KG1 (cell line): Measurements from ENCODE around the gene EPN2.

Experiments used
- DNase-seq: peaks from one replicate; lab custom pipeline; 2025; lab: John Stamatoyannopoulos, UW

Gene EPN2

GRCh38 chr17:19294443-19294842 is 57.3 kb downstream of the EPN2 start:
- no peak for DNase-seq

- DNase-seq: no peak
These were observed 58.4 kb downstream of the EPN2 start for GRCh38 chr17:19295473-19296135.

- DNase-seq: no peak
These were observed 59.9 kb downstream of the EPN2 start for GRCh38 chr17:19296786-19297778.

DNA sequence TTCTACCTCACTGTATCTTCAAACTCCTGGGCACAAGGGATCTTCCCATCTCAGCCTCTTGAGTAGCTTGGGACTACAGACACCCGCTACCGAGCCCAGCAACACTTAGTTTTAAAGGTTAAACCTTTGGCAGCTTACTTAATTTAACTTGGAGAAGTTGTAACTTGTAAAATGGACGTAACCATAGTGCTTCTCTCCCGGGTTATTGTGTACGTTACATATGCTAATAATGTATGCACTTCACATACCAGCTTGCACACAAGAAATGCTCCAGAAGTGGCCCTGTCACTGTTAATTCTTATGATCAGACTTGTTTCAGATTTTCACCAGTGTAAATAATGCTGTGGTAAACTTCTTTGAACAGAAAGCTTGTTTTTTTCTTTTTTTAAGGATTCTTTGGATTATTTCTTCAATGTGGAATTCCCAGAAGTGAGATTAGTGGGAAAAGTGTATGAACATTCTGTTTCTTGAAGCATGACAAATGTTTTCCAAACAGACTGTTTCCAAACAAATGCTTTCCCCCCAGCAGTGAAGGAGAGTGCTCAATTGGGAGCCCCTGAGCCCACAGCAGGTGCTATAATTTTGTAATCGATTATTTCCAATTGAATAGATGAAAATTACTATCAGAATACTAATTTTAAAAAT is 61.5 kb downstream of the EPN2 start:
- DNase-seq: no peak

DNA sequence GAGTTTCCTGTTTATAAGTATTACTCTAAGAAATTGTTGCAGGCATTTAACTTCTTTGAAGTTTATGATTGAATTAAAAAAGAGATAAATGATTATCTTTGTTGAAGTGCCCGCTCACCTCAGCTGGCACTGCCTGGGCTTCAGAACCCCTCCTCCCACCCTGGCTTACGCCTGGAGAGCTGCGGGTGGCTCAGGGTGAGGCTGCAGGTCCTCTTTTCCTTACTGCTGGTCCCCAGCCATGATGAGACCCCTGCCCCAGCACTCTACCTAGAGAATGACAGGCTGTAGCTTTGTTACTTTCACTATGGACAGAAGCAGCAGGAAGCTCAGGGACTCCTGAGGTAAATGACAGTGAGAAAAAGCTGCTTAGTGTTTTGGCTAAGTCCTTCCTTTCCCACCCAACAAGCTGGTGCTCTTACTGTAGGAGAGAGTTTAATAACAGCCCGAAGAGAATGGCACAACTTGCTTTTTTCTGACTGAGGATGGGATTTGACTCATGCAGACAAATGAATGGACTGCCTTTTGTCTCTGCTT is 62.1 kb downstream of the EPN2 start:
- no peak for DNase-seq

GRCh38 chr17:19299866-19300265 is 62.7 kb downstream of the EPN2 start:
- DNase-seq: no peak

DNA sequence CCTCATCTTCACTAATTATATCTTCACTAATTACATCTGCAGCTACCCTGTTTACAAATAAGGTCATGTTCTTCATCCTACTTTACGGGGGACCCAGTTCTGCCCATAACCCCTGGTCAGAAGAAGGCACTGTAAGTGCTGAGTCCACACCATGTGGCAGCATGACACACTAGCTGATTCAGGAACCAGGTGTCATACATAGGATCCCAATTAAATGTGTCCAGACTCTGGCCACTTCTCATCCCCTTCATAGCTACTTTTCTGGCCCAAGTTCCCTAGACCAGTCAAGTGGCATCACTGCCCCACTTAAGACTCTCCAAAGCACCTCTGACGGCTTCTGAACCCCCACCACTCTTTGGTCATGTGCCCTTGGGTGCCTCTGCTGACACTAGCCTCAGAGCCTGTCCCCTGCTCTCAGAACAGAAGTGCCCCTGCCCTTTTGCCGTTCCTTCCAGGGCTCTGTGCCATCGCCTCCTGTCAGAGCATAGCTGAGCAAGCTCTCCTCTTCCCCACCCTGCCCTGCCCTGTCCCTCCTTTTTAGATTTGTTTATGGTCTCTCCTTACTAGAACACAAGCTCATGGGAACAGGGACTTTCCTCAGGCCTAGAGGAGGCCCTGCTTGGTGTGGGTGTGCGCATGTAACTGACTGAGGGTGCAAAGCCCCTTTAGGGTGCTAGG is 64.2 kb downstream of the EPN2 start:
- no peak for DNase-seq

GRCh38 chr17:19301973-19302372 is 64.8 kb downstream of the EPN2 start:
- no peak for DNase-seq

GRCh38 chr17:19302791-19303331 is 65.7 kb downstream of the EPN2 start:
- DNase-seq: no peak

- no peak for DNase-seq
These were observed 66.2 kb downstream of the EPN2 start for GRCh38 chr17:19303367-19303776.

DNA sequence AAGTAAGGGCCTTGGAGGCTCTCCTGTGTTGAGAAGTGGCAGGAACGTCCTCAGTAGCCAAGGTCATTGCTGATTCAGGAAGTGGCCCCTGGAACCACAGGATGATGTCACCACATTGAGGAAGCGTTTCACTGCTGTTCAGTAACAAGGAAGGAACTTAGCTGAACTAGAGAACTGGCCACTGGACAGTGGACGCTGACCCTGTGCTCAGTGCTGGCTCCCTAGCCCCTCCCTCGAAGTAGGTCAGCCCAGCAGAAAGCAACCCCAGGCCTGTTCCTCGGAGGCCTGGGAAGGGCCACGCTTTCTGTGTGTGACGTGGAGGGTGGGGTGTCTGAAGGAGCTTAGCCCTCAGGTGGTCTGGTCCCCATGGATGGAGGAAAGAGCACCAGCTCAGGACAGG is 67.0 kb downstream of the EPN2 start:
- no peak for DNase-seq

DNA sequence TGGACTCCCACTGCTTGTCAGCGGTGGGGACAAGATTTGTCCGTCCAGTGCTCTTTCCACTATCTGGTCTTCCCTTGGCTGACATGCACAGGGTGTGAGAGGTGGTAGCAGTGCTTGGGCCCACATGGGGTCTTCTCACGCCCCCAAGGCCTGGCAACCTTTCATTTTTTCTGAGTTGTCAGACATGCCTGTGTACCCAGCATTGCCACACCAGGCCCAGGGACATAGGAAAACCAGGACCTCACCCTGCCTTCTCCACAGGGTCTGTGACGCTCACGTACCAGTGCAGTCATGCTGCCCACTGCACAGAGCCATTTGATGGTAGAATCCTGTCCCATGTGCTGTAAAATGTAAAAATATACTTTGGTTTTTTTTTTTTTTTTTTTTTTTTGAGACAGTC is 67.6 kb downstream of the EPN2 start:
- no peak for DNase-seq

DNA sequence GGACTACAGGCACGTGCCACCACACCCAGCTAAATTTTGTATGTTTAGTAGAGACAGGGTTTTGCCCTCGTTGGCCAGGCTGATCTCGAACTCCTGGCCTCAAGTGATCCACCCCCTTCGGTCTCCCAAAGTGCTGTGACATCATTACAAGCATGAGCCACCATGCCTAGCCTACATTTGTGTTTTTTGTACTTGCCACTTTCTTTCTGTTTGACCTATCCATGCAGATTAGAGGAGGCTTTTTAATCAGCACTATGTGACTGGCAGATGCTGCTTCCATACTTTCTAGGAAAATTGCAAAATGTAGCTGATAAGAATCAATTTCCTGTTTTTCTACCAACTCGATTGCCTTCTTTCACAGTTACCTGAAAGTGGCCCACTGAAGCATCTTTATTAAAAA is 68.1 kb downstream of the EPN2 start:
- DNase-seq: no peak

DNA sequence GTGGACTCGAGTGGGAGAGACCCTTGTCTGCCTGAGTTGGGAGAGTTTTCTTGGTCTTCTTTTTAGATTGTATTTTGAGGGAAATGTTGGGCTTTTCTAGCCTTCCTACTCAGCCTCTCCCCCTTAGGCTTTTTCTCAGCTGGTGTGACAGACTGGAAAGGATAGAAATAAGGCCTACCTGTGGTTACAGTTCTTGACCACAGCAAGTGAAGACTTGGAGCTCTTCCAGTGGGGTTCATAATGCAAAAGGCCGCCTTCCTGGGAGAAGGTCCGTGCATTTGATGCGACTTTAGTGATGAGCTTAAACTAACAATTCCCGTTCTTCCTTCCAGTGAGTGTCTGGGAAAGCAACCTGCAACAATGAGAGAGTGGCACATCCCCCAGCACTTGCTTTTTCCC is 68.6 kb downstream of the EPN2 start:
- DNase-seq: no peak

- DNase-seq: no peak
These were observed 69.3 kb downstream of the EPN2 start for GRCh38 chr17:19306160-19307111.

GRCh38 chr17:19307521-19307920 is 70.4 kb downstream of the EPN2 start:
- no peak for DNase-seq

GRCh38 chr17:19308398-19308797 is 71.2 kb downstream of the EPN2 start:
- DNase-seq: no peak

DNA sequence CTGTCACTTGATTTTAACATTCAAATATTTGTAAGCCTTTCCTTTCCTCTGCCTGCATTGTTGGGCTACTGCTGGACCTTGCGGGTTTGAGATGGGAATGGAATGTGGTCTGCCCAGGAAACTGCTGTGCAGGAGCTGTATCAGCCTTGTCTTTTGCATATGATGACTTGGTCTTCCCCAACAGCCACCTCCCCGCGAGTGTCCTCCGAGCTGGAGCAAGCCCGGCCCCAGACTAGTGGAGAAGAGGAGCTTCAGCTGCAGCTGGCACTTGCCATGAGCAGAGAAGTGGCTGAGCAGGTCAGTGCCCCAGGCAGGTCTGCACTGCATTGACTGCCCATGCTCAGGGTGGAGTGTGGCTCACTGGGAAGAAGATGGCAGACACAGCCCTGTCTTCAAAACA is 72.5 kb downstream of the EPN2 start:
- DNase-seq: no peak

DNA sequence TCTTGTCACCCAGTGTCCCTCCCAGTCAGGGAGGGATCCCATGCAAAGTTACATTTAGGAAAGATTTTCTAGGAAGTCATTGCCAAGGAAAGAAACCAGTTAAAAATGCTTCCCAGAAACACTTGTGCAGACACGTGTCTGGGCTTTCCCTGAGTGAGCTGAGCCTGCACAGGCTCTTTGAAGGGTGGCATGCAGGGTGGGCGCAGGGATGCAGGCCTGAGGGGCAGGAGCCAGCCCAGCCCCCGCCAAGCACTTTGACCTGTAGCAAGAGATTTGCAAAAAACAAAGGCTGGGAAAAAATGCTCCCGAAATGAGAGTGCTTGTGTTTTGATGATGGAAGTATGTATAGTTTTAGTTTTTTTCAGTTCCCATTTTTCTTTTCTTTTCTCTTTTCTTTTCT is 73.0 kb downstream of the EPN2 start:
- DNase-seq: no peak

- DNase-seq: no peak
These were observed 73.8 kb downstream of the EPN2 start for GRCh38 chr17:19311016-19311415.
